Liver (tissue), 9 donors: Measurements from ENCODE around the gene RAD51B. TPM values are rescaled to one million over a fixed set of nuclear protein-coding genes. Genes with fewer than 3 reads are reported as not detected.

Experiments
- DNase-seq: peaks from one replicate; pipeline ENCODE4 v3.0.0-alpha.2; 2017; ENCODE audit warnings: low spot score
- H3K27ac ChIP-seq, 2 donors: one replicate each; pipeline ENCODE4 v1.7.0; 2013; ENCODE audit warnings: inconsistent platforms in 2 of 2, low read length in 2 of 2, control low read depth in 1 of 2, low read depth in 1 of 2, mild to moderate bottlenecking in 1 of 2
- H3K27me3 ChIP-seq, 4 donors: one replicate each; pipeline versions ENCODE4 v1.6.1 to v1.7.0; 2013; ENCODE audit warnings: low read length in 3 of 4, inconsistent platforms in 1 of 4, mild to moderate bottlenecking in 1 of 4, moderate library complexity in 1 of 4; ENCODE audit not compliant: control insufficient read depth in 4 of 4, insufficient read depth in 4 of 4
- H3K36me3 ChIP-seq, 4 donors: one replicate each; pipeline versions ENCODE4 v1.6.1 to v1.7.0; 2013; ENCODE audit warnings: low read length in 3 of 4, mild to moderate bottlenecking in 3 of 4, low read depth in 1 of 4, moderate library complexity in 1 of 4; ENCODE audit not compliant: control insufficient read depth in 4 of 4, insufficient read depth in 3 of 4
- H3K4me1 ChIP-seq, 4 donors: one replicate each; pipeline versions ENCODE4 v1.6.1 to v1.7.0; 2013; ENCODE audit warnings: low read length in 3 of 4, mild to moderate bottlenecking in 3 of 4, moderate library complexity in 1 of 4; ENCODE audit not compliant: control insufficient read depth in 4 of 4, insufficient read depth in 4 of 4
- H3K4me3 ChIP-seq, 3 donors: one replicate each; pipeline versions ENCODE4 v1.6.1 to v1.7.0; 2013; ENCODE audit warnings: low read length in 3 of 3, control low read depth in 1 of 3, low read depth in 1 of 3, mild to moderate bottlenecking in 1 of 3
- H3K9ac ChIP-seq, 2 donors: one replicate each; pipeline ENCODE4 v1.7.0; 2013; ENCODE audit warnings: low read length in 2 of 2, mild to moderate bottlenecking in 2 of 2, moderate library complexity in 2 of 2, control low read depth in 1 of 2, low read depth in 1 of 2
- H3K9me3 ChIP-seq, 4 donors: one replicate each; pipeline versions ENCODE4 v1.6.1 to v1.7.0; 2013; ENCODE audit warnings: low read length in 3 of 4; ENCODE audit not compliant: control insufficient read depth in 4 of 4
- ATF3 ChIP-seq: IDR thresholded peaks from 2 replicates; pipeline ENCODE4 v1.6.1; 2016; ENCODE audit warnings: antibody characterized with exemption
- EGR1 ChIP-seq, 2 donors: IDR thresholded peaks; 2 replicates each; pipeline ENCODE4 v1.6.1; 2016 to 2018; ENCODE audit warnings: antibody characterized with exemption in 2 of 2, low read depth in 2 of 2
- FOXA1 ChIP-seq: IDR thresholded peaks from 2 replicates; pipeline ENCODE4 v1.6.1; 2016; ENCODE audit warnings: antibody characterized with exemption
- FOXA2 ChIP-seq: IDR thresholded peaks from 2 replicates; pipeline ENCODE4 v1.6.1; 2016; ENCODE audit warnings: antibody characterized with exemption
- GABPA ChIP-seq, 2 donors: IDR thresholded peaks in 1 of 2; conservative IDR thresholded peaks in 1 of 2; 2 replicates each; pipeline ENCODE4 v1.6.1; 2016; ENCODE audit warnings: antibody characterized with exemption in 2 of 2, mild to moderate bottlenecking in 1 of 2, moderate library complexity in 1 of 2
- HNF4A ChIP-seq, 2 donors: conservative IDR thresholded peaks; 2 replicates each; pipeline ENCODE4 v1.6.1; 2016; ENCODE audit warnings: antibody characterized with exemption in 2 of 2, mild to moderate bottlenecking in 2 of 2
- HNF4G ChIP-seq: IDR thresholded peaks from 2 replicates; pipeline ENCODE4 v1.6.1; 2016; ENCODE audit warnings: antibody characterized with exemption
- JUND ChIP-seq, 2 donors: IDR thresholded peaks; 2 replicates each; pipeline ENCODE4 v1.6.1; 2016; ENCODE audit warnings: antibody characterized with exemption in 2 of 2
- MAX ChIP-seq: IDR thresholded peaks from 2 replicates; pipeline ENCODE4 v1.6.1; 2016; ENCODE audit warnings: antibody characterized with exemption
- NR2F2 ChIP-seq: IDR thresholded peaks from 2 replicates; pipeline ENCODE4 v1.6.1; 2016; ENCODE audit warnings: antibody characterized with exemption
- RAD21 ChIP-seq, 2 donors: IDR thresholded peaks; 2 replicates each; pipeline ENCODE4 v1.6.1; 2016; ENCODE audit warnings: antibody characterized with exemption in 2 of 2, mild to moderate bottlenecking in 2 of 2
- REST ChIP-seq: IDR thresholded peaks from 2 replicates; pipeline ENCODE4 v1.6.1; 2016; ENCODE audit warnings: antibody characterized with exemption, mild to moderate bottlenecking
- RXRA ChIP-seq, 2 donors: IDR thresholded peaks; 2 replicates each; pipeline ENCODE4 v1.6.1; 2017 to 2018; ENCODE audit warnings: antibody characterized with exemption in 2 of 2, mild to moderate bottlenecking in 1 of 2
- SP1 ChIP-seq: IDR thresholded peaks from 2 replicates; pipeline ENCODE4 v1.6.1; 2018; ENCODE audit warnings: antibody characterized with exemption, mild to moderate bottlenecking
- TAF1 ChIP-seq: conservative IDR thresholded peaks from 2 replicates; pipeline ENCODE4 v1.6.1; 2016; ENCODE audit warnings: antibody characterized with exemption, mild to moderate bottlenecking
- YY1 ChIP-seq: IDR thresholded peaks from 2 replicates; pipeline ENCODE4 v1.6.1; 2016; ENCODE audit warnings: antibody characterized with exemption, mild to moderate bottlenecking
- whole genome bisulfite sequencing: extraction: QIAGEN DNeasy Blood & Tissue Kit; methylation state at CpG from one replicate; pipeline ENCODE4 v1.1.7; 2013; 5-methylcytosine and 5-hydroxymethylcytosine counted together
- polyA plus RNA-seq, 2 donors: library from polyadenylated mRNA; stranded (reverse) in 1 of 2; unstranded in 1 of 2; fragments of 200-250 nt in 1 of 2; fragments of >200 nt in 1 of 2; fragmentation: Nextera tagmentation in 1 of 2; extraction: Ambion mirVana in 1 of 2; gene quantifications; one replicate each; pipeline versions ENCODE4 v1.2.1 to v1.2.3, GENCODE V29; 2013 to 2015
- total RNA-seq, 2 donors: library from RNA; depleted of rRNA; stranded (reverse); fragments of >200 nt; gene quantifications; one replicate each; pipeline ENCODE4 v1.2.3, GENCODE V29; 2014
- TF ChIP-seq, protein P1 (sequence below): fragments of 150-350 bp; IDR thresholded peaks from 2 replicates; pipeline ENCODE4 v1.5.1; 2017; ENCODE audit warnings: improper control_type of control experiment, low read depth, low read length; ENCODE audit not compliant: missing input control
- TF ChIP-seq, protein P2 (sequence below): IDR thresholded peaks from 2 replicates; pipeline ENCODE4 v1.6.1; 2016; ENCODE audit warnings: antibody characterized with exemption
- donor health status: healthy.
- donor health status: healthy.
- donor health status: healthy.
- donor health status: healthy.
- donor health status: healthy.

Gene RAD51B
- total and polyA plus RNA-seq, 4 donors: 0.81 to 12.9 (median 2.4) TPM

DNA sequence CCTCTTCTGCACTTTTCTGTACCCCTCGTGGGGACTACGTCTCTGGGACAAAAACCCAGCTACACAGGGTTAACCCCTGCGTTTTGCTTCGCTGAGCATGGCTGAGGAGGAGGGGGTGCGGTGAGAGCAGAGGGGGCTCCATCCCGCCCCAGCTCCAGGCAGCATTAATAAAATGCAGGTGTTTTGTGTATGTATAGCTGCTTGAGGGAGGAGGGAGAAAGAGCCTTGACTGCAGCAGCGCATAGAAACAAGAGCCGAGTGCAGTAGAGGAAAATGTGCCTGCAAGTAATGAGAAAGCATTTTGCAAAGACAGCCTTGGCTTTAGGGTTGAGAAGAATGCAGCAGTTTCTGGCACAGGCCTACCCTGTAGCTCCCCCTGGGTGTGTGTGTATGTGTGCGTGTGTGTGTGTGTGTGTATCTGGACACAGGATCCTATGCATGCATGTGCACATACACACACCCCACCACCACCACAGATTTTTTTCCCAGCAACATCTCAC is 869.3 kb downstream of the RAD51B start:
- Histone ChIP-seq H3K36me3 (no peaks in the 10 kb centered on the region), H3K27me3 (no peaks in the 10 kb centered on the region), H3K4me3 (no peak overlapping the region), H3K9me3 (no peaks in the 10 kb centered on the region), H3K27ac (no peak overlapping the region), H3K4me1 (peaks cover 0 to 3% (median 0%) of the 10 kb centered on the region in 4 donors), H3K9ac (no peak overlapping the region)
- DNase-seq: no peak
- 72% methylated on average over 9 of the region's 9 CpGs for WGBS
- TF ChIP-seq SP1: no peak
- no peak for TF ChIP-seq NR2F2
- peak in 1 of 2 donors; percentile 41 for TF ChIP-seq RAD21 (IDR thresholded peaks at IDR 0.05)

GRCh38 chr14:68689511-68689910 is 869.9 kb downstream of the RAD51B start:
- no peak overlapping the region for H3K4me3 ChIP-seq
- H3K36me3 ChIP-seq: no peaks in the 10 kb centered on the region
- H3K4me1 ChIP-seq: peaks cover 0 to under 1% (median 0%) of the 10 kb centered on the region in 4 donors
- DNase-seq: no peak
- no peaks in the 10 kb centered on the region for H3K9me3 ChIP-seq
- H3K27ac ChIP-seq: no peak overlapping the region
- no peak overlapping the region for H3K9ac ChIP-seq
- no peaks in the 10 kb centered on the region for H3K27me3 ChIP-seq
- WGBS: 89% methylated on average over 5 of the region's 5 CpGs
- no peak for TF ChIP-seq GABPA (IDR thresholded peaks at IDR 0.05 in 1 of 2, conservative IDR thresholded peaks at IDR 0.05 in 1 of 2)
- TF ChIP-seq RAD21 (IDR thresholded peaks at IDR 0.05): no peak
- TF ChIP-seq JUND (IDR thresholded peaks at IDR 0.05): no peak
- TF ChIP-seq TAF1: no peak
- no peak for TF ChIP-seq HNF4A (conservative IDR thresholded peaks at IDR 0.05)
- no peak for TF ChIP-seq REST
- no peak for TF ChIP-seq YY1
- TF ChIP-seq EGR1 (IDR thresholded peaks at IDR 0.05; ENCODE audit: low read depth in 2 of 2): no peak
- TF ChIP-seq SP1: no peak
- no peak for TF ChIP-seq NR2F2
- no peak for TF ChIP-seq ATF3
- TF ChIP-seq FOXA1: no peak
- TF ChIP-seq MAX: no peak
- TF ChIP-seq, protein P1, sequence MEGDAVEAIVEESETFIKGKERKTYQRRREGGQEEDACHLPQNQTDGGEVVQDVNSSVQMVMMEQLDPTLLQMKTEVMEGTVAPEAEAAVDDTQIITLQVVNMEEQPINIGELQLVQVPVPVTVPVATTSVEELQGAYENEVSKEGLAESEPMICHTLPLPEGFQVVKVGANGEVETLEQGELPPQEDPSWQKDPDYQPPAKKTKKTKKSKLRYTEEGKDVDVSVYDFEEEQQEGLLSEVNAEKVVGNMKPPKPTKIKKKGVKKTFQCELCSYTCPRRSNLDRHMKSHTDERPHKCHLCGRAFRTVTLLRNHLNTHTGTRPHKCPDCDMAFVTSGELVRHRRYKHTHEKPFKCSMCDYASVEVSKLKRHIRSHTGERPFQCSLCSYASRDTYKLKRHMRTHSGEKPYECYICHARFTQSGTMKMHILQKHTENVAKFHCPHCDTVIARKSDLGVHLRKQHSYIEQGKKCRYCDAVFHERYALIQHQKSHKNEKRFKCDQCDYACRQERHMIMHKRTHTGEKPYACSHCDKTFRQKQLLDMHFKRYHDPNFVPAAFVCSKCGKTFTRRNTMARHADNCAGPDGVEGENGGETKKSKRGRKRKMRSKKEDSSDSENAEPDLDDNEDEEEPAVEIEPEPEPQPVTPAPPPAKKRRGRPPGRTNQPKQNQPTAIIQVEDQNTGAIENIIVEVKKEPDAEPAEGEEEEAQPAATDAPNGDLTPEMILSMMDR: no peak
- no peak for TF ChIP-seq FOXA2
- no peak for TF ChIP-seq RXRA (IDR thresholded peaks at IDR 0.05)
- no peak for TF ChIP-seq HNF4G
- TF ChIP-seq, protein P2, sequence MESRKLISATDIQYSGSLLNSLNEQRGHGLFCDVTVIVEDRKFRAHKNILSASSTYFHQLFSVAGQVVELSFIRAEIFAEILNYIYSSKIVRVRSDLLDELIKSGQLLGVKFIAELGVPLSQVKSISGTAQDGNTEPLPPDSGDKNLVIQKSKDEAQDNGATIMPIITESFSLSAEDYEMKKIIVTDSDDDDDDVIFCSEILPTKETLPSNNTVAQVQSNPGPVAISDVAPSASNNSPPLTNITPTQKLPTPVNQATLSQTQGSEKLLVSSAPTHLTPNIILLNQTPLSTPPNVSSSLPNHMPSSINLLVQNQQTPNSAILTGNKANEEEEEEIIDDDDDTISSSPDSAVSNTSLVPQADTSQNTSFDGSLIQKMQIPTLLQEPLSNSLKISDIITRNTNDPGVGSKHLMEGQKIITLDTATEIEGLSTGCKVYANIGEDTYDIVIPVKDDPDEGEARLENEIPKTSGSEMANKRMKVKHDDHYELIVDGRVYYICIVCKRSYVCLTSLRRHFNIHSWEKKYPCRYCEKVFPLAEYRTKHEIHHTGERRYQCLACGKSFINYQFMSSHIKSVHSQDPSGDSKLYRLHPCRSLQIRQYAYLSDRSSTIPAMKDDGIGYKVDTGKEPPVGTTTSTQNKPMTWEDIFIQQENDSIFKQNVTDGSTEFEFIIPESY: no peak
